A673 (cell line): ENCODE data around the gene SCAMP3. TPM values are rescaled to one million over a fixed set of nuclear protein-coding genes. Genes with fewer than 3 reads are reported as not detected.

Experiments used
- BruUV-seq: library from RNA; stranded (reverse); fragments of 400-500 nt; replicated peaks from 2 replicates; lab custom pipeline; 2021; lab: Mats Ljungman, UMichigan
- CTCF ChIA-PET: fragments of 300-600 bp; sonication (Branson Sonifier 250); formaldehyde crosslinking; loops from one replicate; lab custom pipeline; 2022; ENCODE audit warnings: antibody characterized with exemption; lab: Charles Lee
- POLR2A ChIA-PET: fragments of 300-600 bp; sonication (Branson Sonifier 250); formaldehyde crosslinking; loops from one replicate; lab custom pipeline; 2022; ENCODE audit warnings: antibody characterized with exemption; ENCODE audit not compliant: low non-redundant PET; lab: Charles Lee
- DNase-seq: peaks from one replicate; pipeline ENCODE4 v3.0.0-alpha.2; 2015; ENCODE audit warnings: low spot score
- H3K27ac ChIP-seq: fragments of 200-600 bp; sonication (generic); 2 replicates; pipeline ENCODE4 v1.5.1; 2016; ENCODE audit warnings: mixed run types, low read depth, mild to moderate bottlenecking, mixed read lengths, antibody characterized with exemption, low read length; ENCODE audit not compliant: poor library complexity, severe bottlenecking
- H3K27me3 ChIP-seq: fragments of 200-600 bp; sonication (generic); replicated peaks from 2 replicates; pipeline ENCODE4 v1.6.1; 2017; ENCODE audit warnings: mixed run types, low read depth, mild to moderate bottlenecking, mixed read lengths, antibody characterized with exemption, low read length; ENCODE audit not compliant: insufficient read depth, poor library complexity
- H3K36me3 ChIP-seq: fragments of 200-600 bp; sonication (generic); 2 replicates; pipeline ENCODE4 v1.6.1; 2016; ENCODE audit warnings: mixed run types, mild to moderate bottlenecking, mixed read lengths, antibody characterized with exemption, low read length; ENCODE audit not compliant: insufficient read depth, poor library complexity, severe bottlenecking
- H3K4me1 ChIP-seq: fragments of 200-600 bp; sonication (generic); 2 replicates; pipeline ENCODE4 v1.6.1; 2017; ENCODE audit warnings: mixed run types, mild to moderate bottlenecking, mixed read lengths, antibody characterized with exemption, low read length; ENCODE audit not compliant: insufficient read depth, poor library complexity, severe bottlenecking
- H3K4me3 ChIP-seq: fragments of 200-600 bp; sonication (generic); 2 replicates; pipeline ENCODE4 v1.5.1; 2016; ENCODE audit warnings: low read depth, mixed run types, mild to moderate bottlenecking, mixed read lengths, low read length; ENCODE audit not compliant: poor library complexity, severe bottlenecking
- H3K9me3 ChIP-seq: fragments of 200-600 bp; sonication (generic); 2 replicates; pipeline ENCODE4 v1.6.1; 2016; ENCODE audit warnings: mixed run types, low read depth, mild to moderate bottlenecking, mixed read lengths, antibody characterized with exemption, low read length; ENCODE audit not compliant: poor library complexity, severe bottlenecking
- CTCF ChIP-seq: fragments of 300-800, 200-600 bp; sonication (generic); conservative IDR thresholded peaks from 2 replicates; pipeline ENCODE4 v1.5.1; 2017; ENCODE audit warnings: low read depth, mild to moderate bottlenecking, antibody characterized with exemption, low read length, moderate library complexity, mixed read lengths
- EZH2 ChIP-seq: fragments of 200-600 bp; sonication (generic); IDR thresholded peaks from 2 replicates; pipeline ENCODE4 v1.6.1; 2017; ENCODE audit warnings: borderline replicate concordance, low read depth, mild to moderate bottlenecking, mixed read lengths, antibody characterized with exemption, low read length; ENCODE audit not compliant: poor library complexity, severe bottlenecking
- intact Hi-C: fragments of 100-400 bp; cut with micrococcal nuclease; formaldehyde crosslinking; loops from one replicate; pipeline ENCODE4 v1.10.0; 2022; ENCODE audit not compliant: unreplicated experiment
- total RNA-seq: library from RNA; stranded (reverse); gene quantifications from 2 replicates; pipeline ENCODE4 v1.2.3, GENCODE V29; 2021

The SCAMP3 gene
- total RNA-seq, 1 experiment from 2014 or later = 115 TPM

GRCh38 chr1:155308493-155309422 is 46.6 kb upstream of the SCAMP3 start, which contains the start of gene FDPS:
FDPS (plus strand) TSS chr1:155308866; CDS start chr1:155309790, 924 bp downstream.
- no peaks in the 10 kb centered on the region for H3K9me3 ChIP-seq
- intact Hi-C loops = loop anchor here (1.0 to 2.0 kb wide), 2 partner anchors 26 to 64 kb away; no protein-coding TSS in a partner anchor

GRCh38 chr1:155307247-155307740 is 45.1 kb upstream of the SCAMP3 start:
- H3K27me3 ChIP-seq = no peaks in the 10 kb centered on the region
- POLR2A ChIA-PET = interaction anchor here (1.1 kb wide), 1 partner anchor 9 kb away, joined by 3 read pairs; no protein-coding TSS in a partner anchor
- no TSS peak for BruUV-seq
- peaks cover 15% of the 10 kb centered on the region for H3K36me3 ChIP-seq
- peak overlapping the region; percentile 96 for H3K27ac ChIP-seq
- TF ChIP-seq CTCF (peak; percentile 43; the same call in 1 of the 2 replicates), EZH2 (no peak)
- intact Hi-C loops = no loop called here
- CTCF ChIA-PET = interaction anchor here (0.7 to 1.4 kb wide), 3 partner anchors 56 to 797 kb away, joined by 4 to 5 read pairs (median 4); no protein-coding TSS in a partner anchor
- no peak overlapping the region for H3K4me3 ChIP-seq
- H3K9me3 ChIP-seq = no peaks in the 10 kb centered on the region
- peaks cover 29% of the 10 kb centered on the region for H3K4me1 ChIP-seq
- peak; percentile 64 for DNase-seq

More at GRCh38 chr1:155308493-155309422, 46.6 kb upstream of the SCAMP3 start, which contains the start of gene FDPS:
- peak; percentile 100 for DNase-seq
- TF ChIP-seq CTCF = no peak
- TF ChIP-seq EZH2 = no peak
- CTCF ChIA-PET = interaction anchor here (0.6 to 1.4 kb wide), 3 partner anchors 15 to 196 kb away, joined by 4 to 5 read pairs (median 4); no protein-coding TSS in a partner anchor
- Histone ChIP-seq H3K27me3 (no peaks in the 10 kb centered on the region), H3K36me3 (peaks cover 30% of the 10 kb centered on the region), H3K4me1 (peaks cover 29% of the 10 kb centered on the region), H3K27ac (peak within 1 kb of the TSS; percentile 96), H3K4me3 (peak within 1 kb of the TSS; percentile 76)
- POLR2A ChIA-PET = no interaction called here
- BruUV-seq = TSS peak; percentile 92

GRCh38 chr1:155305881-155306391 is 43.8 kb upstream of the SCAMP3 start:
- Histone ChIP-seq H3K27ac (peak overlapping the region; percentile 33), H3K4me3 (no peak overlapping the region), H3K9me3 (no peaks in the 10 kb centered on the region), H3K27me3 (no peaks in the 10 kb centered on the region), H3K36me3 (peaks cover 6% of the 10 kb centered on the region), H3K4me1 (peaks cover 23% of the 10 kb centered on the region)
- BruUV-seq = no TSS peak
- intact Hi-C loops = no loop called here
- ChIA-PET CTCF (no interaction called here), POLR2A (no interaction called here)
- no peak for DNase-seq
- TF ChIP-seq EZH2 (no peak), CTCF (no peak)
